GM12865 (cell line): ENCODE results near the gene ARMC10.
"Not testable (repeated sequence)": the region's sequence is repeated elsewhere in the genome, so short reads cannot be mapped to it uniquely, and the experiment has no call there.

Experiments used
- DNase-seq: peaks from one replicate; pipeline ENCODE4 v3.0.0; 2010; ENCODE audit warnings: low read depth
- H3K4me3 ChIP-seq: 2 replicates; pipeline ENCODE4 v1.5.1; 2011; ENCODE audit warnings: mild to moderate bottlenecking, low read depth, low read length, control low read depth
- TF ChIP-seq, protein P1 (sequence below): IDR thresholded peaks from 2 replicates; pipeline ENCODE4 v1.5.1; 2011; ENCODE audit warnings: low read length, control low read depth, low read depth, inconsistent platforms; ENCODE audit not compliant: insufficient read depth; ENCODE audit errors: missing control alignments

The ARMC10 gene

DNA sequence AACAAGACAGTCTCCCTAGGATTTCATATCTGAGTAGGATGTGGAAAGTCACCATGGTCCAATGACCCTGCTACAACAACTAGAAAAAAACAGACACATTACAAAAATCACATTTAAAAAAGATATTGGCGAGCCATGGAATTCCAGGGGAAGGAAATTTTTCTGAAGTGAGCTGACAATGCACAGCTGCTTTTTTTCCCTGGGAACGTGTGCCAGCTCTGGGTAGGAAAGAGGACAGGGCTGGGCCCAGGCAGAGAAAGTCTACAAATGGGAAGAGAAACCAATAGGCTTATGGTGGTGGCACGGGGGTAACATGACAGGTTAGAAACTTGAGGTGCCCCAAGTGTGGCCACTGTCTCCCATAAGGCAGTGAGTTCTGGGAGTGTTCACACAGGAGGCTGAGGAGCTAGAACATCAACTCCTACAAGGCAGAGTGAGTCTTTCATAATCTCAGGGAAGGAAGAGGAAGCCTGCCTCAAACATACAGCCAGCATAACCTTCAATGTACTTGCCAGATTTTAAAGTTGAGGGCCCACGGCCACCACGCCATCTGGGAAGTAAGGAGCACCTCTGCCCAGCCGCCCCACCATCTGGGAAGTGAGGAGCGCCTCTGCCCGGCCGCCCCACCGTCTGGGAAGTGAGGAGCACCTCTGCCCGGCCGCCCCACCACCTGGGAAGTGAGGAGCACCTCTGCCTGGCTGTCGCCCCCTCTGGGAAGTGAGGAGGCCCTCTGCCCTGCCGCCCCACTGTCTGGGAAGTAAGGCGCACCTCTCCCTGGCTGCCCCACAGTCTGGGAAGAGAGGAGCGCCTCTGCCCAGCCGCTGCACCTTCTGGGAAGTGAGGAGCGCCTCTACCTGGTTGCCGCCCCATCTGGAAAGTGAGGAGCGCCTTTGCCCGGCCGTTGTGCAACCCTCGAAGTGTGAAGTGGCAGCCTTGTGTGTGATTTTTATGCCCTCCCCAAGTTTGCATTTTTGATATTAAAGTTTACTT, 6.2 kb upstream of the ARMC10 start:
- no peak overlapping the region for H3K4me3 ChIP-seq
- DNase-seq = no peak
- TF ChIP-seq, protein P1, sequence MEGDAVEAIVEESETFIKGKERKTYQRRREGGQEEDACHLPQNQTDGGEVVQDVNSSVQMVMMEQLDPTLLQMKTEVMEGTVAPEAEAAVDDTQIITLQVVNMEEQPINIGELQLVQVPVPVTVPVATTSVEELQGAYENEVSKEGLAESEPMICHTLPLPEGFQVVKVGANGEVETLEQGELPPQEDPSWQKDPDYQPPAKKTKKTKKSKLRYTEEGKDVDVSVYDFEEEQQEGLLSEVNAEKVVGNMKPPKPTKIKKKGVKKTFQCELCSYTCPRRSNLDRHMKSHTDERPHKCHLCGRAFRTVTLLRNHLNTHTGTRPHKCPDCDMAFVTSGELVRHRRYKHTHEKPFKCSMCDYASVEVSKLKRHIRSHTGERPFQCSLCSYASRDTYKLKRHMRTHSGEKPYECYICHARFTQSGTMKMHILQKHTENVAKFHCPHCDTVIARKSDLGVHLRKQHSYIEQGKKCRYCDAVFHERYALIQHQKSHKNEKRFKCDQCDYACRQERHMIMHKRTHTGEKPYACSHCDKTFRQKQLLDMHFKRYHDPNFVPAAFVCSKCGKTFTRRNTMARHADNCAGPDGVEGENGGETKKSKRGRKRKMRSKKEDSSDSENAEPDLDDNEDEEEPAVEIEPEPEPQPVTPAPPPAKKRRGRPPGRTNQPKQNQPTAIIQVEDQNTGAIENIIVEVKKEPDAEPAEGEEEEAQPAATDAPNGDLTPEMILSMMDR = no peak

DNA sequence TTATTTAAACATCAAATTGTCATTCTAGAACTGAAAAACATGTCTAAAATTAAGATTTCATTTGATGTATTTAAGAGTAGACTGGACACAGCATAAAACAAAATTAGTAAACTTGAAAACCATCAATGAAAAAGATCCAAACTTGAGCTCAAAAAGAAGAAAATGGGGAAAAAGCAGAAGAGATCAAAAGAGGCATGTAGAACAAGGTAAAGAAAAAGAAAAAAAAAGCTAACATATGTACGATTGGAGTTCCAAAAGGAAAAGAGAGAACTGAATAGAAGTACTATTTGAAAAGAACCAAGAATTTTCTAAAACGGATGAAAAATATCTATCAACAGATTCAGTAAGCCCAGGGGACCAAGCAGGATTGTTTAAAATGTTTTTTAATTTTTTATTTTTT, 3.9 kb upstream of the ARMC10 start:
- no peak for DNase-seq
- TF ChIP-seq, protein P1 = no peak
- H3K4me3 ChIP-seq = no peak overlapping the region

DNA sequence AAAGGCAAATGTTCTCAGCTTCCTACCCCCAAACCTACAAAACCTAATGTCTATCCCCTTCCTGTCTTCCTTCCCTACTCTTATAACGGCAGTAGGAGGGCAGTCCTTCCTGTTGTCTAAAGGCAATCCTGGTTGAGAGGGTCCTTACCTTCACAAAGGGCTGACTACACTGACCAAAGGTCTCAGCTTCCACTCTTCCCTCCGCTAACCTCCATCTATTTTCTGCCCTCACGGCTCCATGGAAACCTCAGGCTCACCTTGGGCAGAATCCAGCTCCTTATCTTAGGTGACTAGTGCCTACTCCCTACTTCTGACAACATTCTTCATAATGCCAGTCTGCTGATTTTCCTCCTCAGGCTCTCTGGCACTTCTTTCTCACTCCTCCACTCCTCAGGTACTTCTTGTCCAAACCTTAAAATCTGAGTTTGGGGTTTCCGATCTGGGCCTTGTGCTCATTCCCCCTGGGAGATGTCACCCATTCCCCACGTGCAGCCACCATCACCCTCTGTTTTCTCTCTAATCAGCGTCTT, 886 bp upstream of the ARMC10 start:
- DNase-seq = no peak
- TF ChIP-seq, protein P1 = no peak

DNA sequence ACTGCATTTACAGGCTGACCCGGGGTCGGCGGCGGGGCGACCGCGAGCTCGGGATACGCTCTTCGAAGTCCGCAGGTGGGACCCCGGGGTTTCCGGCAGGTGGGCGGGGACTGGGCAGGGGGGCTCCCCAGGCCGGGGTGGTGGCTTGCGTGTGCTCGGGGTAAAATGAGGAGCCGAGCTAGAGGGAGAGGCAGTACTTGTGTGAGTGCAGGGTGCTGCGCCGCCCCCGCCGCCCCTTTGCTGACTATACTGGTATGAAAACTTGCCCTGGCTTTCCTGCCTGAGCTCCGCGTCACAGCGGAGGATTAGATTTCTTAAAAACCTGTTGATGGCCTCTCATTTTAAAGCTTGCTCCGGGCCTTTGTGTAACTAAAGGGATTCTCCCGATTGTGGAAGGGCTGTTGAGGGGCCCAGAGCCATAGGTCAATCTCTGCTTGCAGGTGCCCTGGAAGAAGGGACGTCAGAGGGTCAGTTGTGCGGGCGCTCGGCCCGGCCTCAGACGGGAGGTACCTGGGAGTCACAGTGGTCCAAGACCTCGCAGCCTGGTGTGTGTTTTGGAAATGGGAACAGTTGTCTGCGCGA, 488 bp downstream of the ARMC10 start:
- peak overlapping the region; percentile 73 for H3K4me3 ChIP-seq
- DNase-seq = peak; percentile 83
- TF ChIP-seq, protein P1 = no peak

More for the DNA sequence above, 886 bp upstream of the ARMC10 start:
- peak overlapping the region; percentile 73 for H3K4me3 ChIP-seq

DNA sequence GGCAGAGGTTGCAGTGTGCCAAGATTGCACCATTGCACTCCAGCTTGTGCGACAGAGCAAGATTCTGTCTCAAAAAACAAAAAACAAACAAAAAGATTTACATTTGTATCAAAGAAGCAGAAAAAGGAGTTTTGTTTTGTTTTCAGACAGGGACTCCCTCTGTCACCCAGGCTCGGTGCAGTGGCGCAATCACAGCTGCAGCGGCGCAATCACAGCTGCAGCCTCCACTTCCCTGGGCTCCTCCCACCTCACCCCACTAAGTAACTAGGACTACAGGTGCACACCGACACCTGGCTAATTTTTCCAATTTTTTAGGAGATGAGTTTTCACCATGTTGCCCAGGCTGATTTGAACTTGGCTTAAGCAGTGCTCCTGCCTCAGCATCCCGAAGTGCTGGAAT, 1.8 kb downstream of the ARMC10 start:
- H3K4me3 ChIP-seq = no peak overlapping the region
- DNase-seq = no peak
- TF ChIP-seq, protein P1 = no peak

DNA sequence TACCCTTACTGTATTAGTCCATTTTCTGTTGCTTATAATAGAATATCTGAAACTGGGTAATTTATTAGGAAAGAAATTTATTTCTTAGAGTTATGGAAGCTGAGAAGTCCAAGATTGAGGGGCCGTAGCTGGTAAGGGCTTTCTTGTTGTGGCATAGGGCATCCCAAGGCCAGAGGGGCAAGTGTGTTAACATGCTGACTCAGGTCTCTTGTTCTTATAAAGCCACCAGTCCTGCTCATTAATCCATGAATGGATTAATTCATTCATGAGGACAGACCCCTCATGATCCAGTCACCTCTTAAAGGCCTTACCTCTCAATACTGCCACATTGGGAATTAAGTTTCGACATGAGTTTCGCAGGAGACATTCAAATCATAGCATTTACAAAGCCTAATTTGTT, 2.4 kb downstream of the ARMC10 start:
- H3K4me3 ChIP-seq = no peak overlapping the region
- no peak for DNase-seq
- TF ChIP-seq, protein P1 = no peak

DNA sequence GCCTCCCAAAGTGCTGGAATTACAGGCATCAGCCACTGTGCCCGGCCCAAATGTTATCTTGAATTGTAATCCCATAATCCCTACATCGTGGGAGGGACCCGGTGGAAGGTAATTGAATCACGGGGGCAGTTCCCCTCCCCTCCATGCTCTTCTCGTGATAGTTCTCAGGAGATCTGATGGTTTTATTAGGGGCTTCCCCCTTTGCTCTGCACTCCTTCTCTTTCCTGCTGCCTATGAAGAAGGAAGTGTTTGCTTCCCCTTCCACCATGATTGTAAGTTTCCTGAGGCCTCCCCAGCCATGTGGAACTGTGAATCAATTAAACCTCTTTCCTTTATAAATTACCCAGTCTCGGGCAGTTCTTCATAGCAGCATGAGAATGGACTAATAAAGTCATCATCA, 3.3 kb downstream of the ARMC10 start:
- DNase-seq, H3K4me3 ChIP-seq: not testable (repeated sequence)
